ENCODE data around the gene ME1. TPM values are rescaled to one million over a fixed set of nuclear protein-coding genes. Genes with fewer than 3 reads are reported as not detected.

The ME1 gene
- total and polyA plus RNA-seq, 2 of the 13 experiments (the other 11 are each of a cell fraction or from before 2014, with no cell fraction given): not detected

DNA sequence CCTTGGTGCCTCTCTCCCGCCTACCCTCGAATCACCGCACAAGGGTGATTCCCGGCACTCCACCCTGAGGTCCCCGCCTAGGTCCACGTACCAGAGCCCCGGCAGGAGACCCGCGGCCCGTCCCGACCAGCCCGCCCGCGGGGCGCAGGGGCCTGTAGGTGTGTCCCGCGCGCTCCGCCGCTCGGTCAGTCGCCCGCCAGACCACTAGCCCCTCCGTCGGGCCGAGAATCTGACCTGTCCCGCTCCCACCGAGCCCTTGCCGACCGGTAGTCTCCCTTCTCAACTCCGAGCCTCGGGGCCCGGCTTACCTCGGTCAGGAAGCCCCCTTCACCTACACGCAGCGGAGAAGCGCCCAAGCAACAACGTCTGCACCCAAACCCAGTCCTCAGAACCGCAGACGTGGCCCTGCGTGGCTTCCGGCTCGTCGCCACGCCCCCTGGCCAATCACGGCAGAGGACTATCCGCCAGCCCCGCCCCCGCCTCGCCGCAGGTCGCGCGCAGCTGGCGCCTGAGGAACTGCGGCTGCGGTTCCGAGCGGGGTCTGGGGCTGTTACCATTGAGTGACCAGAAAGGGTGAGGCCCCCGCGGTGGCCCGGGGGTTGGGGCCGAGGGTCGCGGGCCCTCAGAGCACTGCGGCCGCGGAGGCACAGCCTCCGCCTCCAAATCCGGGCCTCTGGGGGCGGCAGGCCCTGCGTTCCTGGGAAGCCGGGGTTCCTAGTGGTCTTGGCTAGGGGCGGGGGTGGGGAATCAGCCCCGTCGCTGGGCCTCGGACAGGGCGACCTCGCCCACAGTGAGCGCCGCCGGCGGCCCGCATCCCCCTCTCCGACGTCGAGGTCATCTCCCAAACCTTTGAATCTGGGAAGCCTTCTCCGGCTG lies 237.7 kb downstream of the ME1 start, which contains the start of the genes PGM3 and RWDD2A (continued):
- TF ChIP-seq ZNF776 (CRISPR knock-in tag; IDR thresholded peaks at IDR 0.05) (peak; percentile 45; the same call in 1 of the 2 replicates), ZFX (CRISPR knock-in tag; IDR thresholded peaks at IDR 0.05; ENCODE audit: low read depth) (peak; percentile 92), RCOR2 (CRISPR knock-in tag; IDR thresholded peaks at IDR 0.05) (no peak), ZNF850 (CRISPR knock-in tag; conservative IDR thresholded peaks at IDR 0.05) (no peak), RFXAP (CRISPR knock-in tag; IDR thresholded peaks at IDR 0.05; ENCODE audit: borderline replicate concordance) (peak; percentile 69), ZNF17 (CRISPR knock-in tag; IDR thresholded peaks at IDR 0.05) (no peak), ZNF136 (CRISPR knock-in tag; IDR thresholded peaks at IDR 0.05; ENCODE audit: low read depth) (0 out of 2 replicates have a peak, but pooled peaks have one; percentile 48), MBNL3 (CRISPR knock-in tag; conservative IDR thresholded peaks at IDR 0.05) (no peak), NFE2L2 (IDR thresholded peaks at IDR 0.05; ENCODE audit: low read length) (no peak), RARA (CRISPR knock-in tag; IDR thresholded peaks at IDR 0.05) (peak; percentile 7; the same call in 1 of the 2 replicates), SCMH1 (CRISPR knock-in tag; IDR thresholded peaks at IDR 0.05; ENCODE audit: borderline replicate concordance) (no peak), ADNP (CRISPR knock-in tag; IDR thresholded peaks at IDR 0.05) (no peak), SAFB2 (CRISPR knock-in tag; IDR thresholded peaks at IDR 0.05; ENCODE audit: borderline replicate concordance, low read depth) (peak; percentile 87; the same call in 1 of the 2 replicates), BORCS8-MEF2B (CRISPR knock-in tag; IDR thresholded peaks at IDR 0.05) (peak; percentile 83; the same call in 1 of the 2 replicates), ZNF230 (CRISPR knock-in tag; IDR thresholded peaks at IDR 0.05) (no peak; the same call in 1 of the 2 replicates)
- TF ChIP-seq, protein P1, sequence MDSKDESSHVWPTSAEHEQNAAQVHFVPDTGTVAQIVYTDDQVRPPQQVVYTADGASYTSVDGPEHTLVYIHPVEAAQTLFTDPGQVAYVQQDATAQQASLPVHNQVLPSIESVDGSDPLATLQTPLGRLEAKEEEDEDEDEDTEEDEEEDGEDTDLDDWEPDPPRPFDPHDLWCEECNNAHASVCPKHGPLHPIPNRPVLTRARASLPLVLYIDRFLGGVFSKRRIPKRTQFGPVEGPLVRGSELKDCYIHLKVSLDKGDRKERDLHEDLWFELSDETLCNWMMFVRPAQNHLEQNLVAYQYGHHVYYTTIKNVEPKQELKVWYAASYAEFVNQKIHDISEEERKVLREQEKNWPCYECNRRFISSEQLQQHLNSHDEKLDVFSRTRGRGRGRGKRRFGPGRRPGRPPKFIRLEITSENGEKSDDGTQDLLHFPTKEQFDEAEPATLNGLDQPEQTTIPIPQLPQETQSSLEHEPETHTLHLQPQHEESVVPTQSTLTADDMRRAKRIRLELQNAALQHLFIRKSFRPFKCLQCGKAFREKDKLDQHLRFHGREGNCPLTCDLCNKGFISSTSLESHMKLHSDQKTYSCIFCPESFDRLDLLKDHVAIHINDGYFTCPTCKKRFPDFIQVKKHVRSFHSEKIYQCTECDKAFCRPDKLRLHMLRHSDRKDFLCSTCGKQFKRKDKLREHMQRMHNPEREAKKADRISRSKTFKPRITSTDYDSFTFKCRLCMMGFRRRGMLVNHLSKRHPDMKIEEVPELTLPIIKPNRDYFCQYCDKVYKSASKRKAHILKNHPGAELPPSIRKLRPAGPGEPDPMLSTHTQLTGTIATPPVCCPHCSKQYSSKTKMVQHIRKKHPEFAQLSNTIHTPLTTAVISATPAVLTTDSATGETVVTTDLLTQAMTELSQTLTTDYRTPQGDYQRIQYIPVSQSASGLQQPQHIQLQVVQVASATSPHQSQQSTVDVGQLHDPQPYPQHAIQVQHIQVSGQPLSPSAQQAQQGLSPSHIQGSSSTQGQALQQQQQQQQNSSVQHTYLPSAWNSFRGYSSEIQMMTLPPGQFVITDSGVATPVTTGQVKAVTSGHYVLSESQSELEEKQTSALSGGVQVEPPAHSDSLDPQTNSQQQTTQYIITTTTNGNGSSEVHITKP (CRISPR knock-in tag; IDR thresholded peaks at IDR 0.05; ENCODE audit: low read depth): peak; percentile 43
- TF ChIP-seq, protein P2, sequence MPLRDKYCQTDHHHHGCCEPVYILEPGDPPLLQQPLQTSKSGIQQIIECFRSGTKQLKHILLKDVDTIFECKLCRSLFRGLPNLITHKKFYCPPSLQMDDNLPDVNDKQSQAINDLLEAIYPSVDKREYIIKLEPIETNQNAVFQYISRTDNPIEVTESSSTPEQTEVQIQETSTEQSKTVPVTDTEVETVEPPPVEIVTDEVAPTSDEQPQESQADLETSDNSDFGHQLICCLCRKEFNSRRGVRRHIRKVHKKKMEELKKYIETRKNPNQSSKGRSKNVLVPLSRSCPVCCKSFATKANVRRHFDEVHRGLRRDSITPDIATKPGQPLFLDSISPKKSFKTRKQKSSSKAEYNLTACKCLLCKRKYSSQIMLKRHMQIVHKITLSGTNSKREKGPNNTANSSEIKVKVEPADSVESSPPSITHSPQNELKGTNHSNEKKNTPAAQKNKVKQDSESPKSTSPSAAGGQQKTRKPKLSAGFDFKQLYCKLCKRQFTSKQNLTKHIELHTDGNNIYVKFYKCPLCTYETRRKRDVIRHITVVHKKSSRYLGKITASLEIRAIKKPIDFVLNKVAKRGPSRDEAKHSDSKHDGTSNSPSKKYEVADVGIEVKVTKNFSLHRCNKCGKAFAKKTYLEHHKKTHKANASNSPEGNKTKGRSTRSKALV (CRISPR knock-in tag; IDR thresholded peaks at IDR 0.05): peak; percentile 31
- TF ChIP-seq, protein P3, sequence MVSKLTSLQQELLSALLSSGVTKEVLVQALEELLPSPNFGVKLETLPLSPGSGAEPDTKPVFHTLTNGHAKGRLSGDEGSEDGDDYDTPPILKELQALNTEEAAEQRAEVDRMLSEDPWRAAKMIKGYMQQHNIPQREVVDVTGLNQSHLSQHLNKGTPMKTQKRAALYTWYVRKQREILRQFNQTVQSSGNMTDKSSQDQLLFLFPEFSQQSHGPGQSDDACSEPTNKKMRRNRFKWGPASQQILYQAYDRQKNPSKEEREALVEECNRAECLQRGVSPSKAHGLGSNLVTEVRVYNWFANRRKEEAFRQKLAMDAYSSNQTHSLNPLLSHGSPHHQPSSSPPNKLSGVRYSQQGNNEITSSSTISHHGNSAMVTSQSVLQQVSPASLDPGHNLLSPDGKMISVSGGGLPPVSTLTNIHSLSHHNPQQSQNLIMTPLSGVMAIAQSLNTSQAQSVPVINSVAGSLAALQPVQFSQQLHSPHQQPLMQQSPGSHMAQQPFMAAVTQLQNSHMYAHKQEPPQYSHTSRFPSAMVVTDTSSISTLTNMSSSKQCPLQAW (CRISPR knock-in tag; IDR thresholded peaks at IDR 0.05): peak; percentile 43; the same call in 1 of the 2 replicates
- TF ChIP-seq, protein P4, sequence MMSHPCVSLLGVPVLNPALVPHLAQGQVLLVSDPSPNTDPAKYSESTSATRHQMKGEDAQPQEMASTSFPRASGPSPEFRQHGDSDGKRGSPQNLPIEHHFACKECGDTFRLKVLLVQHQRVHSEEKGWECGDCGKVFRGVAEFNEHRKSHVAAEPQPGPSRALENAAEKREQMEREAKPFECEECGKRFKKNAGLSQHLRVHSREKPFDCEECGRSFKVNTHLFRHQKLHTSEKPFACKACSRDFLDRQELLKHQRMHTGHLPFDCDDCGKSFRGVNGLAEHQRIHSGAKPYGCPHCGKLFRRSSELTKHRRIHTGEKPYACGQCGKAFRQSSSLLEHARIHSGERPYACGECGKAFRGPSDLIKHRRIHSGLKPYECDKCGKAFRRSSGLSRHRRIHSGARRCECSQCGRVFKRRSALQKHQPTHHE (CRISPR knock-in tag; IDR thresholded peaks at IDR 0.05; ENCODE audit: borderline replicate concordance): peak; percentile 90; the same call in 1 of the 2 replicates
